Pancreas (tissue), 10 donors: ENCODE results near the gene PFKP. TPM values are rescaled to one million over a fixed set of nuclear protein-coding genes. Genes with fewer than 3 reads are reported as not detected.

Experiments used
- ATAC-seq, 4 donors: fragments of 200-7000 bp; cut with Tn5 transposase; one replicate each; pipeline versions ENCODE4 v1.8.0 to v1.9.1; 2020; ENCODE audit warnings: mild to moderate bottlenecking in 4 of 4, moderate library complexity in 4 of 4
- DNase-seq, 6 donors: peaks; one replicate each; pipeline ENCODE4 v3.0.0-alpha.2; 2020
- FAIRE-seq: peaks from 2 replicates; lab custom pipeline; 2012; peaks lifted over from hg19 to GRCh38; lab: Jason Lieb, UNC
- H3K27ac ChIP-seq, 4 donors: fragments of 200-600 bp; sonication (generic); 1 replicate in 3 of 4; 2 replicates in 1 of 4; pipeline versions ENCODE4 v1.5.0 to v1.8.0; 2020
- H3K27me3 ChIP-seq, 4 donors: fragments of 200-600 bp; one replicate each; pipeline ENCODE4 v1.8.0; 2021
- H3K36me3 ChIP-seq, 3 donors: fragments of 200-600 bp; sonication (generic) in 1 of 3; one replicate each; pipeline versions ENCODE4 v1.5.0 to v1.8.0; 2020 to 2021
- H3K4me1 ChIP-seq, 3 donors: fragments of 200-600 bp; one replicate each; pipeline ENCODE4 v1.8.0; 2021
- H3K4me3 ChIP-seq, 4 donors: fragments of 200-600 bp; sonication (generic) in 2 of 4; one replicate each; pipeline versions ENCODE4 v1.5.0 to v1.8.0; 2020 to 2021
- H3K9me3 ChIP-seq, 4 donors: fragments of 200-600 bp; one replicate each; pipeline ENCODE4 v1.8.0; 2021
- CTCF ChIP-seq, 4 donors: fragments of 200-600 bp; sonication (generic) in 3 of 4; IDR thresholded peaks; one replicate each; pipeline versions ENCODE4 v1.5.0 to v1.8.0; 2021; ENCODE audit warnings: antibody characterized with exemption in 4 of 4
- WGBS, 2 donors: extraction: QIAGEN DNeasy Blood & Tissue Kit; methylation state at CpG; one replicate each; pipeline ENCODE4 v1.1.7; 2013; 5-methylcytosine and 5-hydroxymethylcytosine counted together
- intact Hi-C, 3 donors: fragments of 100-400 bp; cut with DNase I; formaldehyde crosslinking; loops; one replicate each; pipeline versions ENCODE4 v1.11.1 to v1.14.2; 2022
- polyA plus RNA-seq, 2 donors: library from polyadenylated mRNA; stranded (reverse); fragments of 200-250 nt; gene quantifications; one replicate each; pipeline ENCODE4 v1.2.3, GENCODE V29; 2013
- total RNA-seq, 6 donors: library from RNA; stranded (reverse); fragmentation: NEBNext Ultra II Directional in 4 of 6; extraction: Animal tissue kit (Norgen Biotek cat#: 25700) in 4 of 6; gene quantifications; one replicate each; pipeline versions ENCODE4 v1.2.1 to v1.2.4, GENCODE V29; 2021 to 2023
- donor health status: healthy with polysubstance abuse.
- donor health status: DM: no; HTN: no; CAD: no; lungs with moderate emphysema.
- donor health status: DM: no; HTN: no; CAD: no.
- donor health status: control.
- donor health status: control.
- donor health status: Bipolar disorder and iron deficiency.
- donor health status: DM: yes; HTN: yes; CAD: no.
- donor health status: DM: no; HTN: no; CAD: no.
- donor health status: DM: no; HTN: no; CAD: no.
- donor health status: DM: yes; HTN: yes; CAD: no.

Gene PFKP
- total and polyA plus RNA-seq, 8 donors, result 6.8 to 32.5 (median 14.1) TPM

DNA sequence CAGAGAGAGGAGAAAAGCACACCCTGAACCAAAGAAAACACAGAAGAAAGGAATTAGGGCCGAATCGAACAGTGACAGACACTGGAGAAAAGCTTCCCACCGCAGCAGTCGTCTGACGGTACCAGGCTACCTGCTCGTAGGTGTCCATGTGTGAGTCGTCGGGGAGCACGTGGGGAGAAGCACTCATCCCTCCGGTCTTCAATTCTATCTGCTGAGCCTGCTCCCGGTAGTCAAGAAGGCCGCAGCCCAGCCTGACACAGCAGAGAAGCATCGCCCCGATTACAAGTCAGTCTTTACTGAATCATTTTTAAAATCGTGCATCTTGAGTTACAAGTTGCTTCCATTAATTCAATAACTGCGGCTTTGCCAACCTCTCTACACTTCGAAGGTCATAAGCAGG is 80.7 kb downstream of the PFKP start:
- 84 to 94% methylated on average over 17 of the region's 17 CpGs for WGBS, 2 donors
- Histone ChIP-seq H3K9me3 (no peaks in the 10 kb centered on the region), H3K36me3 (peaks cover 9 to 71% (median 24%) of the 10 kb centered on the region in 3 donors), H3K4me3 (no peak overlapping the region), H3K4me1 (no peaks in the 10 kb centered on the region), H3K27ac (no peak overlapping the region), H3K27me3 (no peaks in the 10 kb centered on the region)
- intact Hi-C loops, result no loop called here
- ATAC-seq (no peak), FAIRE-seq (no peak), DNase-seq (no peak)
- TF ChIP-seq CTCF (IDR thresholded peaks at IDR 0.05), result no peak

DNA sequence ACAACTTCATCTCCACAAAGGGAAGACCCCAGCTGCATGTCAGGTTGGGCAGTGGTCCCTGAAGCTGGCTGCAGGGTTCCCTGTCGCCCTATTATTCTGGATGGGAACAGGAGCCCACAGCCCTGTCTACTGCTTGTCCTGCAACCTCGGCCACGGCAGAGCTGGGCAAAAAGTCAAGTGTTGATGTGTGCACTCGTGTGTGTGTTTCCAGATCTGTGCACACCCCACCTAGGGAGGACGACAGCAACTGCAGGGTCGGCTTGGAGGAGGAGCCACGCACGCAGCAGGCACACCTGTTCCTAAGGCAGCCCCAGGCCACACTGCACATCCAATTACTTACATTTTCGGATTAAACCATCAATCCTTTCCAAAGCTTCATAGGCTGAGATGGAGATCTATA is 81.6 kb downstream of the PFKP start:
- no peak overlapping the region for H3K4me3 ChIP-seq
- intact Hi-C loops, result no loop called here
- 79 to 80% methylated on average over 9 of the region's 9 CpGs for WGBS, 2 donors
- no peaks in the 10 kb centered on the region for H3K27me3 ChIP-seq
- no peaks in the 10 kb centered on the region for H3K4me1 ChIP-seq
- TF ChIP-seq CTCF (IDR thresholded peaks at IDR 0.05), result no peak
- H3K36me3 ChIP-seq, result peaks cover 14 to 70% (median 26%) of the 10 kb centered on the region in 3 donors
- ATAC-seq (peak in 1 of 4 donors; percentile 49), DNase-seq (no peak), FAIRE-seq (no peak)
- H3K27ac ChIP-seq, result no peak overlapping the region
- no peaks in the 10 kb centered on the region for H3K9me3 ChIP-seq

- DNase-seq (peak in 1 of 6 donors; percentile 48), FAIRE-seq (no peak), ATAC-seq (no peak)
- Histone ChIP-seq H3K27me3 (no peaks in the 10 kb centered on the region), H3K9me3 (no peaks in the 10 kb centered on the region), H3K27ac (no peak overlapping the region), H3K4me3 (no peak overlapping the region), H3K4me1 (no peaks in the 10 kb centered on the region), H3K36me3 (peaks cover 14 to 68% (median 28%) of the 10 kb centered on the region in 3 donors)
- WGBS, 2 donors, result 84 to 85% methylated on average over 11 of the region's 11 CpGs
- no peak for TF ChIP-seq CTCF (IDR thresholded peaks at IDR 0.05)
- intact Hi-C loops, result no loop called here
These were observed 82.6 kb downstream of the PFKP start for GRCh38 chr10:3149918-3150317.

GRCh38 chr10:3150366-3150765 is 83.0 kb downstream of the PFKP start:
- Histone ChIP-seq H3K4me3 (no peak overlapping the region), H3K27me3 (no peaks in the 10 kb centered on the region), H3K36me3 (peaks cover 15 to 68% (median 27%) of the 10 kb centered on the region in 3 donors), H3K9me3 (no peaks in the 10 kb centered on the region), H3K27ac (no peak overlapping the region), H3K4me1 (no peaks in the 10 kb centered on the region)
- ATAC-seq, result no peak
- TF ChIP-seq CTCF (IDR thresholded peaks at IDR 0.05), result no peak
- 90 to 94% methylated on average over 13 of the region's 13 CpGs for WGBS, 2 donors
- no peak for DNase-seq
- intact Hi-C loops, result no loop called here
- no peak for FAIRE-seq

GRCh38 chr10:3150961-3151360 is 83.6 kb downstream of the PFKP start:
- peaks cover 15 to 68% (median 22%) of the 10 kb centered on the region in 3 donors for H3K36me3 ChIP-seq
- TF ChIP-seq CTCF (IDR thresholded peaks at IDR 0.05), result no peak
- ATAC-seq (no peak), FAIRE-seq (no peak), DNase-seq (no peak)
- H3K4me3 ChIP-seq, result no peak overlapping the region
- H3K27ac ChIP-seq, result no peak overlapping the region
- 88 to 91% methylated on average over 14 of the region's 14 CpGs for WGBS, 2 donors
- H3K27me3 ChIP-seq, result no peaks in the 10 kb centered on the region
- intact Hi-C loops, result no loop called here
- H3K9me3 ChIP-seq, result no peaks in the 10 kb centered on the region
- no peaks in the 10 kb centered on the region for H3K4me1 ChIP-seq
